NOMO-1 (cell line): ENCODE measurements around the gene CLDN18.

Experiments used
- DNase-seq, 2 experiments: peaks; one replicate each; lab custom pipeline; 2025; ENCODE audit not compliant: unreplicated experiment in 2 of 2; lab: John Stamatoyannopoulos, UW

The CLDN18 gene

GRCh38 chr3:138060792-138061191 lies 50.8 kb downstream of the CLDN18 start:
- peak; percentile 50 to 57 for DNase-seq

GRCh38 chr3:138062037-138062436 lies 52.1 kb downstream of the CLDN18 start:
- no peak for DNase-seq

GRCh38 chr3:138062626-138063025 lies 52.7 kb downstream of the CLDN18 start:
- DNase-seq = no peak

GRCh38 chr3:138063416-138063815 lies 53.5 kb downstream of the CLDN18 start:
- peak in 1 of 2 experiments; percentile 39 for DNase-seq

GRCh38 chr3:138065949-138066348 lies 56.0 kb downstream of the CLDN18 start:
- no peak for DNase-seq

GRCh38 chr3:138066383-138066782 lies 56.4 kb downstream of the CLDN18 start:
- DNase-seq = no peak

- no peak for DNase-seq
These were observed 57.0 kb downstream of the CLDN18 start for GRCh38 chr3:138066972-138067371.

- DNase-seq = no peak
These were observed 58.1 kb downstream of the CLDN18 start for GRCh38 chr3:138068046-138068445.

- DNase-seq = peak; percentile 54 to 75
These were observed 58.7 kb downstream of the CLDN18 start for GRCh38 chr3:138068579-138069174.

GRCh38 chr3:138070006-138070405 lies 60.0 kb downstream of the CLDN18 start:
- no peak for DNase-seq

- DNase-seq = no peak
These were observed 62.8 kb downstream of the CLDN18 start for GRCh38 chr3:138072796-138073195.

GRCh38 chr3:138078096-138078495 lies 68.1 kb downstream of the CLDN18 start:
- DNase-seq = no peak

GRCh38 chr3:138078901-138079344 lies 69.0 kb downstream of the CLDN18 start:
- peak; percentile 49 to 92 for DNase-seq

- no peak for DNase-seq
These were observed 69.9 kb downstream of the CLDN18 start for GRCh38 chr3:138079901-138080300.

GRCh38 chr3:138081371-138082084 lies 71.6 kb downstream of the CLDN18 start:
- no peak for DNase-seq

- DNase-seq = peak; percentile 60 to 88
These were observed 72.4 kb downstream of the CLDN18 start for GRCh38 chr3:138082085-138082991.

- no peak for DNase-seq
These were observed 73.0 kb downstream of the CLDN18 start for GRCh38 chr3:138082992-138083386.
